Endometrial microvascular endothelial cells (primary cell): ENCODE results near the gene ICOSLG. TPM values are rescaled to one million over a fixed set of nuclear protein-coding genes. Genes with fewer than 3 reads are reported as not detected.
"Not testable (repeated sequence)": the region's sequence is repeated elsewhere in the genome, so short reads cannot be mapped to it uniquely, and the experiment has no call there.

Source experiments
- in situ Hi-C: cut with HindIII; loops from 2 replicates; pipeline ENCODE4 v1.10.0; 2017; ENCODE audit warnings: low sequenced_read_pairs, low pct_unique_long_range_greater_than_20kb; ENCODE audit errors: inconsistent ontology term
- total RNA-seq: library from RNA; depleted of rRNA; stranded (reverse); fragments of >200 nt; gene quantifications from one replicate; pipeline ENCODE4 v1.2.3, GENCODE V29; 2015; ENCODE audit errors: inconsistent ontology term

The ICOSLG gene
- total RNA-seq, 1 donor from 2014 or later: under 0.01 TPM

GRCh38 chr21:44240353-44240752 is 390 bp downstream of the ICOSLG start:
- in situ Hi-C loops: not testable (repeated sequence)

DNA sequence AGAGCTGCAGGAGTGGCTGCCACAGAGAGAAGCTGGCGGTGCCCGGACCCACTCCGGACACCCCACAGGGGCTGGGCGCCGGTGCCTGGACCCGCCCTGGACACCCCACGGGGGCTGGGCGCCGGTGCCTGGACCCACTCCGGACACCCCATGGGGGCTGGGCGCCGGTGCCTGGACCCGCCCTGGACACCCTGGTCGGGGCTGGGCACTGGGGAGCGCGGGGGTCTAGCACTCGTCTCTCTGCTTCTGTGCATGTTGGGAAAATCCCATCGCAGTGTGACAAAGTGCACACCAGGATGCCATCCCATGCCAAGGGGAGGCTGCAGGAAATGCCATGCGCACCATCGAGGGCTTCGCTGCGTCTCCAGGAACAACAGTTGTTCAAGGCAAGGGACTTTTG is 11.2 kb downstream of the ICOSLG start:
- in situ Hi-C loops: not testable (repeated sequence)

DNA sequence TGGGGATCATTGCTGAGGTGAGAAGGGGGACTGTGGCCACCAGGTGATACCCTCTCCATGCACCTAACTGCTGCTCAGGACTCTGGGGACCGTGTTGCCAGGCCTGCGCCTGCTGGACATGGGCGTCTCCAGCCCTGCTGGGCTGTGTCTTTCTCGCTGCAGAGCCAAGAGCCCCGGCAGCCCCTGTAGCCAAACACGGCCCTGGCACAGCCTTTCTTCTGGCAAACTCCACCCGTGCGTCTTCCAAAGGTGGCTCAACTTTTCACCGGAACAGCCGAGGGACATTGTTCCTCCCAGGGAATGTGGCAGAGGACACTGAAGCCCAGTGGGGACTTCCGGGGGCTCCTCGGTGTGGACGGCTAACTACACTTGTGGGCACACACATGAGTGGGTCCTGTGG is 12.6 kb downstream of the ICOSLG start:
- in situ Hi-C loops: not testable (repeated sequence)

DNA sequence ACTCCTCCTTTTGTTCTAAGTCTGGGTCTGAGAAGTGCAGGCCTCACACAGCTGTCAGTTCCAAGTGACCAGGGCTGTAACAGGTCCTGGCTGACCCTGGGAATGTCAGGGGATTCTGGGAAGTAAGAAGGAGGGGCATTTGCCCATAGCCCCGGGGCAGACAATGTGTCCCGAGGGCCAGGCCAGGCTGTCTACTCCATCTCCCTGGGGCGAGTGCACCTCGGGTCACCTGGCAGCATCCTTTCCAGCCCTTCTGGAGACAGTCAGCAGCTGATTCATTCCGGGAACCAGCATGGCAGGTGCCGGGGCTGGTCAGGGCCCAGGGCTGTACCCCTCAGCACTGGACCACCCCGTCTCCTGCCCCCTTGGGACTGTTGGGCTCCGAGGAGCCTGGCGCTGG is 13.1 kb downstream of the ICOSLG start:
- in situ Hi-C loops: not testable (repeated sequence)

DNA sequence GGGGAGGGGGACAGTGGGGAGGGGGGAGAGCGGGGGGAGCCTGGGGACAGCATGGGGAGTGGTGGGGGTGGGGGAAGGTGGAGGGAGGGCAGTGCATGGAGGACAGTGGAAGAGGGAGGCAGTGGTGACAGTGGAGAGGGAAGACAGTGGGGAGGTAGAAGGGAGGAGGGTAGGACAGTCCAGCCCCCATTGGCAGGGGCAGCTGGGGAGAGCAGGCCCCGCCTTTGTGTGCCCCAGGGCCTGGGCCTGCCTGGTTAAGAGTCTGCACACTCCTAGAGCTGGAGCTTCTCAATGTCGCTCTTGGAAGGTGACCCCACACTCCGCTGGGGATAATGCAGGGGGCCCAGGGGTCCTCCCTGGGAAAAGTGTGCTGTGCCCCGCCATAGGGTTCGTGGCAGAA is 15.1 kb downstream of the ICOSLG start:
- in situ Hi-C loops: not testable (repeated sequence)

- in situ Hi-C loops: not testable (repeated sequence)
These were observed 17.4 kb downstream of the ICOSLG start for GRCh38 chr21:44223334-44223733.

DNA sequence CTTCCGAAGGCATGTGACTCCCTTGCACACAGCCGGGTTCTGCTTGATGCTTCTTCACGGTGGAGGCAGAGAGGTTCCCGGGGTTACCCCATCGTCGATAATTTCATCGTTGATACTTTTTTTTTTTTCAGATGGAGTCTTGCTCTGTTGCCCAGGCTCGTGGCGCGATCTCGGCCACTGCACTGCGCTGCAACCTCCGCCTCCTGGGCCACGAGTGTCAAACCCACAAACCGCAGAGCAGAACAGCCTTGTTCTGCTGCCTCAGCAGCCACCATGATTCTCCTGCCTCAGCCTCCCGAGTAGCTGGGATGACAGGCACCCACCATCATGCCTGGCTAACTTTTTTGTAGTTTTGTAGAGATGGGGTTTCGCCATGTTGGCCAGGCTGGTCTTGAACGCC is 20.1 kb downstream of the ICOSLG start:
- in situ Hi-C loops: not testable (repeated sequence)

- in situ Hi-C loops: not testable (repeated sequence)
These were observed 22.3 kb downstream of the ICOSLG start for GRCh38 chr21:44218461-44218860.

DNA sequence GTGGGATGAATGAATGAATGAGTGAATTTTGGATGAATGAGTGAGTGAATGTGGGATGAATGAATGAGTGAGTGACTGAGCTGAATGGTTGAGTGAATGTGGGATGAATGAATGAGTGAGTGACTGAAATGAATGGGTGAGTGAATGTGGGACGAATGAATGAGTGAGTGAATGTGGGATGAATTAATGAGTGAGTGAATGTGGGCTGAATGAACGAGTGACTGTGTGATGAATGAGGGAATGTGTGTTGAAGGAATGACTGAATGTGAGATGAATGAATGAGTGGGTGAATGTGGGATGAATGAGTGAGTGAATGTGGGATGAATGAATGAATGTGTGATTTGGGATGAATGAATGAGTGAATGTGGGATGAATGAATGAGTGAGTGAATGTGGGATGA is 28.8 kb downstream of the ICOSLG start:
- in situ Hi-C loops: not testable (repeated sequence)

DNA sequence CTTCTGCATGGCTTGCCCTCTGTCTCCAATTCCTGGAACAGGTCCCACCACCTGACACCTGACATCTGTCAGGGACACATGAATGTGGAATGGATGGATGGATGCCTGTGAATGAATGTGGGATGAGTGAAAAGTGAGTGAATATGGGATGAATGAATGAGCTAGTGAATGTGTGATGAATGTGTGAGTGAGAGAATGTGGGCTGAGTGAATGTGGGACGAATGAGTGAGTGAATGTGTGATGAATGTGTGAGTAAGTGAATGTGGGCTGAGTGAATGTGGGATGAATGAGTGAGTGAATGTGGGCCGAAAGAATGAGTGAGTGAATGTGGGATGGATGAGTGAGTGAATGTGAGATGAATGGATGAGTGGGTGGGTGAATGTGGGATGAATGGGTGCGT is 29.2 kb downstream of the ICOSLG start:
- in situ Hi-C loops: not testable (repeated sequence)

DNA sequence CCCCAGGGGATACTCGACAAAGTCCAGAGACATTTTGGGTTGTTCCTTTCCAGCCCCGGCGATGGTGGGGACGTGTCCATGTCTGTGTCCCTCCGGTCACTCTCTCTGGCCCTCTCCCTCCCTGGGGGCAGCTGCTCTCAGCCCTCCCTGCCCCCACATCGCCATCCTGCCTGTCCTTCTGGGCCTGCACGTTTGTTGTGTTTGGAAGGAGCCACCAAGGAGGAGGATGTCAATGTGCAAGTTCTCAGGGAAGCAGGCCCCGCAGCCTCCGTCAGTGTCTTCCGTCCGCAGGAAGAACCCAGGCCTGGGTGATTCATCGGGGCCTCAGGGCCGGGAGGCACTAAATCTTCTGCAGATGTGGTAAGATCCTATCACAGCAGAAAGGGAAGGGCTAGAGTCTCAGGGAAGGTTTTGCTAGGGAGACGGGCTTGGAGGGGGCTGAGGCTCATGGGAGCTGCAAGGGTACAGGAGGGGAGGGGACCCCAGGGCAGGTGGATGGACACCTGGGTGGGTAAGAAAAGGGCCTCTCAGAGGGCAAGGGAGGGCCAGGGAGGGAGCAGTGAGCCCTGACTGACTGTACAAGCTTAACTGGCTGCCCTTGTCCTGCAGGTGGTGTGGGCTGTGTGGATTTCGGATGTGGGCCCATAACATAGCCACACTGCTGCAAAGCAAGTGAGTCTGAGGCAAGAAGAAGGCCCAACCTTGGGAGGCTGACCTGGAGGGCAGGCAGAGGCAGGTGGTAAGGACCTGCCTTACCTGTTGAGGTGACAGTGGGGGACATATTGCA is 32.7 kb downstream of the ICOSLG start:
- in situ Hi-C loops: not testable (repeated sequence)

DNA sequence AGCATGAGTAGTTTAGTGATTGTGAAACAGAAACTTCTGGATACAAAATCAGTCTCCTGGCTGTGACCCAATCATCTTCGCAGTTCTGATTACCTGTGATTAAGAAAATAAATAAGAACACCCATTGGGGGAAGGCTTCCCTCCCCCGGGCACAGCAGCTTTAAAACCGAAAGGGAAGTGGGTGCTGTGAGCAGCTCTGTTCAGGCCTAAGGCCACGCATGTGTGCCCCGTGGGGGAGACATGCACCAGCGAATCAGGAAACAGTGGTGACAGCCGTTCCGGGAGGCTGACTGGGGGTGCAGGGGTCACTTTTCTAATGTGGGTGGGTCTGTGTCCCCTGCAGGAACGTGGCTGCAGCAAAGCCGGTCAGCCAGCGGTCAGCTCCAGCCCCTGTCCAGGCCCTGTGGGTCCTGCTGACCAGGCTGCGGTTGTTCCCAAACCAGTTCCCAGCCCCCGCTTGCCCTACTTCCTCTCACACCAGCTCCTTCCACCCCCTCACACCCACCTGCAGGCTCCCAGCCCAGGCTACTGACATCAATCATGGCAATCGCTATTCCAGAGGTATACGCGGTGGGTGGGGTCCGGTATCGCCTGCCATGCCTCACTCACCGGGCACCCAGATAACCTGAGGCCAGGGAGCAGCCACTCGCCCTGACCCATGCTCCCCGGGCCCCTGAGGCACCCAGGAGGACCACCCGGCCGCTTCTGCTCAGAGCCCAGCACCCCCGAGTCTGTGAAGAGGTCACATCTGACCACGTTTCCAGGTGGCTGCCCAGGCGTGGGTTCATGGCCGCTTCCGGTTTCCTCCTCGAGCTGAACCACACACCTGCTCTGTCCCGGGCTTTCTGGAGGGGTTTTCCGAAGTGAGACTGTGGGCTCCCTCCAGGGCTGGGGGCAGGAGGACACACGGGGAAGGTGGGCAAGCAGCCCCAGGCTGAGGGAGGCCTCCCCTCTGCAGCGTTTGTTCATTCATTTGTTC is 33.8 kb downstream of the ICOSLG start:
- in situ Hi-C loops: not testable (repeated sequence)

DNA sequence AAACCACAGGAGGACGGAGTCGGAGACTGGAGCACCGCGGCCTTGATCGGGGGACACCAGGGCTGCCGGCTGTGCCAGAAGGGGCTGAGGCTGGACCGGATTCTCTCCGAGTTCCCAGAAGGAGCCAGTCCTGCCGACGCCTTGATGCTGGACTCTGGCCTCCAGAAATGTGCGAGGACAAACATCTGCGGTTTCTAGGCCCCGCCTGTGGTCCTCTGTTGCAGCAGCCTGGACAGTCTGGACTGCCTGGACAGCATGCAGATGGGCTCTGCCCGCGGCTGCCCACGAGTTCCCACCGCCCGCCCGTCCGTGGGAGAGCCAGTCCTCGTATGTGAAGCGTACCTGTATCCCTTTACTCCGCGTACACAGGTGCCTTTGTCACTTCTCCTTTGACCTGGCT is 34.6 kb downstream of the ICOSLG start:
- in situ Hi-C loops: not testable (repeated sequence)

DNA sequence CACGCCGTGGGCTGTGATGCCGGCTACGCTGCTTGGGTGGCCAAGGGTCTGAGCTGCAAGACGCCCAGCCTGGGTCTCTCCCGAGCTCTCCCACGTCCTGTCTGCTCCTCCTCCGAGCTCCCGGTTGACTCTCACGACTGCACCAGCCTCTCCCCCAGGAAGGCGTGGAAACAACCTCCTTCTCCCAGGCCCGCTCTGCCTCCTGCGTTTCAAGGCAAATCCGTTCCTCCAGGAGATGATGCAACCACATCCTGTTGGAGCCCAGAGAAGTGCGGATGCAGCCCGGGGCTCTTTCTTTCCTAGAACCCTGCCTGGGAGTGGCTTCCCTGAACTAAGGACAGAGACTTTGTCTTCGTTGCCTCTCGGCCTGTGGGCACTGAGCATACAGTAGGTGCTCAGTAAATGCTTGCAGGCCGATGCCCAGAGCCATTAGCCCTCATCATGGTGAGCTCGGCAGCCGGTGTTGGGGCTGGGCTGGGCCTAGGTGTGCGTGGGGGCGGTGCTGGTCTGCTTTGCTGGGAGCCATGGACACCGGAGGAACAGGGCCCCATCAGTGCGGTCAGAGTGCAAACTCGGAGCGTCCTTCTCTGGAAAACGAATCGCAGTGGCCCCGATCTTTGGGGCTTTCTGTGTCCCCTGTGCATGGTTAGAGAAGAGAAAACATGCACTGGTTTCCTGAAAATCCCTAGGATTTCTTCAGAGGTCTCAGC is 38.0 kb downstream of the ICOSLG start:
- in situ Hi-C loops: not testable (repeated sequence)

GRCh38 chr21:44199997-44200396 is 40.7 kb downstream of the ICOSLG start:
- in situ Hi-C loops: not testable (repeated sequence)

- in situ Hi-C loops: no loop called here
These were observed 41.3 kb downstream of the ICOSLG start for GRCh38 chr21:44199448-44199847.

GRCh38 chr21:44197156-44197516 is 43.6 kb downstream of the ICOSLG start:
- in situ Hi-C loops: not testable (repeated sequence)

GRCh38 chr21:44196212-44197155 is 44.3 kb downstream of the ICOSLG start:
- in situ Hi-C loops: not testable (repeated sequence)
